WTC11 (cell line): ENCODE measurements around the gene IFNAR1. TPM values are rescaled to one million over a fixed set of nuclear protein-coding genes. Genes with fewer than 3 reads are reported as not detected.
"Not testable (repeated sequence)": the region's sequence is repeated elsewhere in the genome, so short reads cannot be mapped to it uniquely, and the experiment has no call there.

Experiments used
- ATAC-seq: fragments of 200-7000 bp; cut with Tn5 transposase; 2 replicates; pipeline ENCODE4 v1.10.0; 2021; ENCODE audit warnings: mild to moderate bottlenecking, moderate library complexity
- CTCF ChIA-PET: fragments of 300-600 bp; sonication (Branson Sonifier 250); formaldehyde crosslinking; loops from one replicate; lab custom pipeline; 2021; ENCODE audit warnings: antibody characterized with exemption; lab: Charles Lee
- POLR2A ChIA-PET: fragments of 350-600 bp; sonication (Branson Sonifier 250); formaldehyde crosslinking; loops from one replicate; lab custom pipeline; 2021; ENCODE audit warnings: antibody characterized with exemption; lab: Charles Lee
- DNase-seq: peaks from one replicate; pipeline ENCODE4 v3.0.0; 2021; ENCODE audit warnings: low spot score
- H3K27ac Mint-ChIP-seq: 2 replicates; pipeline ENCODE4 v1.8.0; 2021; ENCODE audit warnings: mixed read lengths
- H3K27me3 Mint-ChIP-seq: 2 replicates; pipeline ENCODE4 v1.8.0; 2021; ENCODE audit warnings: low read depth, mild to moderate bottlenecking, moderate library complexity, mixed read lengths
- H3K36me3 Mint-ChIP-seq: 2 replicates; pipeline ENCODE4 v1.8.0; 2021; ENCODE audit warnings: mixed read lengths
- H3K4me1 Mint-ChIP-seq: 2 replicates; pipeline ENCODE4 v1.8.0; 2022; ENCODE audit warnings: mixed read lengths
- H3K4me3 Mint-ChIP-seq: 2 replicates; pipeline ENCODE4 v1.8.0; 2021; ENCODE audit warnings: mild to moderate bottlenecking, moderate library complexity, mixed read lengths
- H3K9me3 Mint-ChIP-seq: 2 replicates; pipeline ENCODE4 v1.8.0; 2021; ENCODE audit warnings: mixed read lengths
- CREB1 ChIP-seq: sonication (generic); formaldehyde crosslinking; IDR thresholded peaks from 2 replicates; pipeline ENCODE4 v1.8.0; 2023; ENCODE audit warnings: mild to moderate bottlenecking, missing genetic modification reagents
- E2F1 ChIP-seq: sonication (generic); formaldehyde crosslinking; IDR thresholded peaks from 2 replicates; pipeline ENCODE4 v1.8.0; 2022; ENCODE audit warnings: mild to moderate bottlenecking, missing genetic modification reagents
- E2F4 ChIP-seq: sonication (generic); formaldehyde crosslinking; IDR thresholded peaks from 2 replicates; pipeline ENCODE4 v1.8.1; 2022; ENCODE audit warnings: low read depth, mild to moderate bottlenecking, moderate library complexity, missing genetic modification reagents, borderline replicate concordance
- ESRRA ChIP-seq: sonication (generic); formaldehyde crosslinking; IDR thresholded peaks from 2 replicates; pipeline ENCODE4 v1.8.1; 2022; ENCODE audit warnings: mild to moderate bottlenecking, missing genetic modification reagents, borderline replicate concordance
- ETV6 ChIP-seq: sonication (generic); formaldehyde crosslinking; IDR thresholded peaks from 2 replicates; pipeline ENCODE4 v1.8.1; 2022; ENCODE audit warnings: mild to moderate bottlenecking, missing genetic modification reagents
- JUN ChIP-seq: sonication (generic); formaldehyde crosslinking; IDR thresholded peaks from 2 replicates; pipeline ENCODE4 v1.8.0; 2023; ENCODE audit warnings: mild to moderate bottlenecking, missing genetic modification reagents
- PREB ChIP-seq: sonication (generic); formaldehyde crosslinking; IDR thresholded peaks from 2 replicates; pipeline ENCODE4 v1.8.1; 2022; ENCODE audit warnings: mild to moderate bottlenecking, missing genetic modification reagents, moderate library complexity, borderline replicate concordance
- ZNF317 ChIP-seq: sonication (generic); formaldehyde crosslinking; IDR thresholded peaks from 2 replicates; pipeline ENCODE4 v1.8.1; 2023; ENCODE audit warnings: low read depth, mild to moderate bottlenecking, moderate library complexity, missing genetic modification reagents, borderline replicate concordance
- total RNA-seq: library from RNA; stranded (reverse); gene quantifications from 3 replicates; pipeline ENCODE4 v1.2.3, GENCODE V29; 2021
- TF ChIP-seq, protein P1 (sequence below): fragments of 250-450 bp; sonication (Bioruptor Pico); conservative IDR thresholded peaks from 2 replicates; pipeline ENCODE4 v1.9.0; 2021; ENCODE audit warnings: mild to moderate bottlenecking
- TF ChIP-seq, protein P2 (sequence below): sonication (generic); formaldehyde crosslinking; IDR thresholded peaks from 2 replicates; pipeline ENCODE4 v1.8.0; 2022; ENCODE audit warnings: mild to moderate bottlenecking, missing genetic modification reagents

IFNAR1 gene
- total RNA-seq, 1 experiment from 2014 or later, result 12.2 TPM

GRCh38 chr21:33378081-33378480 lies 53.3 kb downstream of the IFNAR1 start (continued):
- TF ChIP-seq, protein P1, sequence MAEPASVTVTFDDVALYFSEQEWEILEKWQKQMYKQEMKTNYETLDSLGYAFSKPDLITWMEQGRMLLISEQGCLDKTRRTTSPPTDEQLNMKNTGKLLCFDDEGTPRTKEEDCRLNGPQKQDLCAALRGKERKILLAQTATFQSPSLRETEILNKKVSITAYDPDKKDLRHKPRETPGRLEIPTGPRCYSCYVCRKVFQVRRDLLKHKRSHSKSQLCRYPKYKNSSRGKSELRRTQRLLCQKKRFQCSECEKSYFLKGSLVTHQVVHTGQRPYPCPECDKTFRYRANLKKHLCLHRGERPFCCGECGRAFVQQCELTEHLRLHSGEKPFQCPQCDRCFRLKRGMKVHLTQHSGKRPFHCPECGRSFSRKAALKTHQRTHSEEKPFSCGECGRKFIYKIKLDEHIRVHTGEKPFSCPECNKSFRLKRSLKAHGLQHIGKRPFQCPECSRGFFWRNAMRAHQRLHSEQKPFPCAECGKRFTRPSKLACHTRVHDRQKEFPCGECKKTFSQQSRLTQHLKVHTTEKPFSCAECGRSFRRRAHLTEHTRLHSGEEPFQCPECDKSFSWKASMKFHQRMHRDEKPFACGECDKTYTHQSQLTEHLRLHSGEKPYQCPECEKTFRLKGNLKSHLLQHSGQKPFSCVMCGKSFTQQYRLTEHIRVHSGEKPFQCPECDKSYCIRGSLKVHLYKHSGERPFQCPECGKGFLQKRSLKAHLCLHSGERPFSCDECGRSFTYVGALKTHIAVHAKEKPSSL (CRISPR knock-in tag), result no peak
- no peak for TF ChIP-seq E2F4 (CRISPR knock-in tag)
- TF ChIP-seq ZNF317 (CRISPR knock-in tag), result no peak

DNA sequence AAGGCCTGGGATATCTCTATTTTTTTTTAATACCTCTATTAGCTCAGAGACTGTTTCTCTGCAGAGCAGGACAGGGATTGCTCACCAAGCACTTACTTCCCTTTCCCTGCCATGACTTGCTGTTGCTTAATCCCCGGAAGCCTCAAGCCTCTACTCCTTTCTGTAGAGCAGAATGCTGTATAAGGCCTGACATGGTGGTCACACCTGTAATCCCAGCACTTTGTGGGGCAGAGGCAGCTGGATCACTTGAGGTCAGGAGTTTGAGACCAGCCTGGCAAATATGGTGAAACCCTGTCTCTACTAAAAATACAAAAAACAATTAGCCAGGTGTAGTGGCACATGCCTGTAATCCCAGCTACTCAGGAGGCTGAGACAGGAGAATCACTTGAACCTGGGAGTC lies 55.2 kb downstream of the IFNAR1 start:
- POLR2A ChIA-PET, H3K9me3 Mint-ChIP-seq, DNase-seq, ATAC-seq, H3K36me3 Mint-ChIP-seq, H3K27me3 Mint-ChIP-seq, H3K27ac Mint-ChIP-seq, H3K4me3 Mint-ChIP-seq: not testable (repeated sequence)
- peaks cover 14% of the 10 kb centered on the region for H3K4me1 Mint-ChIP-seq
- CTCF ChIA-PET, result interaction anchor here (0.6 to 2.9 kb wide), 3 partner anchors 19 to 226 kb away, joined by 3 to 10 read pairs (median 3); no protein-coding TSS in a partner anchor

DNA sequence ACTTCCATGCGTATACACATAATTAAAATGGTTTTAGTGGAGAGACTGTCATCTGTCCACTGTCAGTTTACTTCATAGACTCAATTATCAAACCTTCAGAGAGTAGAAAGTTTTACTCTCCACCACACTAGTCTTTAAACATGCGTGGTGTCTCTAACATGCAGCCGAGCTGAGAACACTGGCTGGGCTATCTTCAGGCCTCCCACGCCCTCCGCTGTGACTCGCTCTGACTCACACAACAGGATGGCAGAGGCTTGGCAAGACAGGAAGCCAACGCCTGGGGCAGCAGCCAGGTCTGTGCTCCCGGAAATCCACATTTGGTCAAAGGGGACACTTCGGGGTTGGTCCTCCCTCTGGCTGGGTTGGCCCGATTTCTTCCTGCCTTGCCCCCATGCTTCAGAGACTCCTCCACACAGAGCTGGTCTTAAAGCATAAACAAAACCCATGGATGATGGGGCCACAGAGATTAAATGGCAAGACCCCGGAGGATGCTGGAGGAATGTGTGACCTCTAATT lies 55.8 kb downstream of the IFNAR1 start:
- H3K9me3 Mint-ChIP-seq, result no peaks in the 10 kb centered on the region
- POLR2A ChIA-PET, result no interaction called here
- no peak for TF ChIP-seq E2F1
- TF ChIP-seq ESRRA (CRISPR knock-in tag), result no peak
- TF ChIP-seq, protein P2, sequence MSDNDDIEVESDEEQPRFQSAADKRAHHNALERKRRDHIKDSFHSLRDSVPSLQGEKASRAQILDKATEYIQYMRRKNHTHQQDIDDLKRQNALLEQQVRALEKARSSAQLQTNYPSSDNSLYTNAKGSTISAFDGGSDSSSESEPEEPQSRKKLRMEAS, result no peak
- TF ChIP-seq JUN (CRISPR knock-in tag), result no peak
- no peak for TF ChIP-seq PREB (CRISPR knock-in tag)
- TF ChIP-seq ETV6 (CRISPR knock-in tag), result no peak
- TF ChIP-seq CREB1 (CRISPR knock-in tag), result no peak
- TF ChIP-seq, all 79 proteins: peak for 0
- Mint-ChIP-seq H3K27ac (no peak overlapping the region), H3K4me3 (no peak overlapping the region), H3K36me3 (no peaks in the 10 kb centered on the region), H3K4me1 (peaks cover 11% of the 10 kb centered on the region), H3K27me3 (no peaks in the 10 kb centered on the region; the same call in 1 of the 2 replicates)
- ATAC-seq (peak; percentile 54; the same call in 1 of the 2 replicates), DNase-seq (no peak)
- CTCF ChIA-PET, result interaction anchor here (0.6 to 0.9 kb wide), 3 partner anchors 19 to 225 kb away, joined by 3 read pairs; no protein-coding TSS in a partner anchor

DNA sequence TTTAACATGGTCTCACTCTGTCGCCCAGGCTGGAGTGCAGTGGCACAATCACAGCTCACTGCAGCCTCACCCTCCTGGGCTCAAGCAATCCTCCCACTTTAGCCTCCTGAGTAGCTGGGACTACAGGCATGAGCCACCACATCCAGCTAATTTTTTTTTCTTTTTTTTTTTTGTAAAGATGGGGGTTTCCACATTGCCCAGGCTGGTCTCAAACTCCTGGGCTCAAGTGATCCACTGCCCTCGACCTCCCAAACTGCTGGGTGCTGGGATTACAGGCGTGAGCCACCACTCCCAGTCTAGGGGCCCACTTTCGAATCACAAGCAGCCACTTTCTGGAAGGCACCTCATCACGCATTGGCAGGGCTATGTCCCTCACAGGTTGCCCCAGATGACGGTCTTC lies 56.6 kb downstream of the IFNAR1 start:
- H3K4me1 Mint-ChIP-seq, result peaks cover 11% of the 10 kb centered on the region
- H3K36me3 Mint-ChIP-seq, H3K4me3 Mint-ChIP-seq, H3K9me3 Mint-ChIP-seq, H3K27me3 Mint-ChIP-seq, H3K27ac Mint-ChIP-seq, POLR2A ChIA-PET, ATAC-seq, DNase-seq: not testable (repeated sequence)
- CTCF ChIA-PET, result interaction anchor here (0.9 kb wide), 1 partner anchor 20 kb away, joined by 3 read pairs; no protein-coding TSS in a partner anchor
